ENCODE measurements around the gene PLK3. TPM values are rescaled to one million over a fixed set of nuclear protein-coding genes. Genes with fewer than 3 reads are reported as not detected.

PLK3 gene
- total and polyA plus RNA-seq, 10 of the 15 experiments (the other 5 are each of a cell fraction or from before 2014, with no cell fraction given), result 1.5 to 23.2 (median 12.1) TPM

DNA sequence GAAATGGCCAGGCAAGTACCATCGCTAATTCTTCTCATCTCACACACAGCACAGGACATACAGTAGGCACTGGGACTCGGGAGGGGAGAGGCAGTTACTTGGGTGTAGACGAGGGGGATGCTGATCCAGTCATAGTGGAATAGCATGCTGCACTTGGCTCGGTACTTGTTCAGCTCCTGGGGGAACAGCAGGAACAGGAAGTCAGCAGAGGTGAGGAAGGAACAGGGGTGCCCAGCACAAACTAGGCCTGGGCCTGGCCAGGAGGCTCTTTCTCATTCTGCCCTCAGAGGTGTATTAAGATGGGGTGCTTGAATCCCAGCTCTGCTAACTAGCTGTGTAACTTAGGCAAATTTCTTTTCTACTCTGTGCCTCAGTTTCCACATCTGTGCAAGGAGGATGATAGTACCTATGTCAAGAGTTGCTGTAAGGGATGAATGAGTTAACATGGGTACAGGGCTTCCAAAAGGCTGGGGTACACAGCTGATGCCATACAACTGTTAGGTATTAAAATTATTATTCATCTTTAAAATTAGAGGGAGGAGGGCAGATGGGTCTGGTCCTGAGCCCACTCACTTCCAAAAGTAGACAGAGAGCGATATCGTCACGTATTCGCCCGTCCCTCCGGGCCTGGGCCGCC, 14.6 kb upstream of the PLK3 start (continued):
- TF ChIP-seq ZBTB40 (IDR thresholded peaks at IDR 0.05; ENCODE audit: borderline replicate concordance), result no peak

DNA sequence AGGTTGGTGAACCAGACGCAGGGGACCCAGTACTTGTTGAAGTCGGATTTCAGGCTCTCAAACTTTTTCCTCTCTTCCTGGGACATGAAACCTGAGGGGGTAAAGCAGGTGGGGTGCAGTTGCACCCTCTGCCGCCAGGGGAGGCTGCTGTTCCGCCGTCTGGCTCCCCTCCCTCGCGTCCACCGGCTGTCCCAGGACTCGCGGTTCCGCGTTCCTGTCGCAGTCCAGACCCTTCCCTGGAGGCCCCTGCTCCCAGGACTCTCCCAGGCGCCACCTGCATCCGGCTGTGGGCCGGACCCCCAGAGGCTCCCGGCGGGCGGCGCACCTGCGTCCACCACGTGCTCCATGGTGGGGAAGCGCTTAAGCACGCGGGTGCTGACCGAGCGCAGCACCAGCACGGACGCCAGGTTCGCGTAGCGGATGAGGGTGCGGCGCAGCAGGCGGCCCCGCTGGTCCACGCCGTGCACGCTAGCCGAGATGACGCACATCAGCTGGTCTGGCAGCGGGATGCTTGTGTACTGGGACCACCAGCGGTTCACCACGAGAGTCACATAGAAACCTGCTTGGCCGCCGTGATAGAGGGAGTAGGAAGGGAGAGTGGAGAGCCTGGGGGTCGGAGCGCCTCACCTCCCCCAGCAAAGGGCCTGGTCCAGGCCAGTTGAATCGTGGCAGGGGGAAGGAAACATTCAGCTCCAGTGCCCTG, 13.9 kb upstream of the PLK3 start:
- Histone ChIP-seq H3K9me3 (replicated peaks; ENCODE audit: control insufficient read depth, insufficient read depth, low read length) (no peaks in the 10 kb centered on the region), H3K4me2 (ENCODE audit: control insufficient read depth, insufficient read depth) (peak overlapping the region; percentile 90), H3K79me2 (ENCODE audit: control insufficient read depth, insufficient read depth, low read length) (no peaks in the 10 kb centered on the region; the same call in 1 of the 2 replicates), H3K27ac (ENCODE audit: control insufficient read depth, insufficient read depth) (no peak overlapping the region), H3K27me3 (replicated peaks in 1 of 2; ENCODE audit: control insufficient read depth in 2 of 2, insufficient read depth in 2 of 2, low read length in 1 of 2) (no peaks in the 10 kb centered on the region), H3K36me3 (ENCODE audit: control insufficient read depth in 2 of 2, insufficient read depth in 2 of 2, low read length in 1 of 2) (peaks cover 0 to 8% of the 10 kb centered on the region in 2 experiments; a peak in 2 of 4 replicates), H2AFZ (ENCODE audit: control insufficient read depth, low read depth, low read length) (peak overlapping the region; percentile 95), H3K4me1 (ENCODE audit: control insufficient read depth, insufficient read depth, low read length) (peaks cover 30% of the 10 kb centered on the region), H3K4me3 (peak overlapping the region; percentile 46; the same call in 1 of the 2 replicates), H4K20me1 (ENCODE audit: control insufficient read depth, insufficient read depth) (no peaks in the 10 kb centered on the region; the same call in 1 of the 2 replicates), H3K9ac (ENCODE audit: control insufficient read depth, insufficient read depth, low read length) (peak overlapping the region; percentile 41; the same call in 1 of the 2 replicates)
- CTCF ChIA-PET, result interaction anchor here (0.6 to 5.2 kb wide), 21 partner anchors 10 to 707 kb away, joined by 3 to 40 read pairs (median 4); partner anchors contain the start of genes HECTD3, PLK3, RNU5D-1 and RPS8
- no TSS peak for BruUV-seq (replicated peaks)
- DNase-seq (ENCODE audit: low read depth, low spot score), result no peak
- FAIRE-seq, result no peak
- in situ Hi-C loops (cut with MboI), result no loop called here
- ATAC-seq, result peak; percentile 70
- intact Hi-C loops (cut with micrococcal nuclease; ENCODE audit: unreplicated experiment), result no loop called here
- RAD21 ChIA-PET (ENCODE audit: unreplicated experiment), result interaction anchor here (0.7 to 1.4 kb wide), 3 partner anchors 14 to 55 kb away, joined by 4 to 7 read pairs (median 4); partner anchors contain the start of genes PLK3 and RNU5D-1
- POLR2A ChIA-PET, result interaction anchor here (0.7 to 3.0 kb wide), 4 partner anchors 11 to 804 kb away, joined by 3 to 29 read pairs (median 8); partner anchors contain the start of gene RPS8
- SMC1A ChIA-PET (ENCODE audit: uncharacterized antibody, unreplicated experiment), result interaction anchor here (0.7 to 2.5 kb wide), 5 partner anchors 11 to 514 kb away, joined by 3 to 12 read pairs (median 4); partner anchors contain the start of genes HECTD3, RPS8 and UROD
- 3% methylated on average over 49 of the region's 49 CpGs for WGBS (ENCODE audit: insufficient coverage, insufficient replicate concordance, low lambda C conversion rate, missing lambda C conversion rate)
- TF ChIP-seq, protein P1, sequence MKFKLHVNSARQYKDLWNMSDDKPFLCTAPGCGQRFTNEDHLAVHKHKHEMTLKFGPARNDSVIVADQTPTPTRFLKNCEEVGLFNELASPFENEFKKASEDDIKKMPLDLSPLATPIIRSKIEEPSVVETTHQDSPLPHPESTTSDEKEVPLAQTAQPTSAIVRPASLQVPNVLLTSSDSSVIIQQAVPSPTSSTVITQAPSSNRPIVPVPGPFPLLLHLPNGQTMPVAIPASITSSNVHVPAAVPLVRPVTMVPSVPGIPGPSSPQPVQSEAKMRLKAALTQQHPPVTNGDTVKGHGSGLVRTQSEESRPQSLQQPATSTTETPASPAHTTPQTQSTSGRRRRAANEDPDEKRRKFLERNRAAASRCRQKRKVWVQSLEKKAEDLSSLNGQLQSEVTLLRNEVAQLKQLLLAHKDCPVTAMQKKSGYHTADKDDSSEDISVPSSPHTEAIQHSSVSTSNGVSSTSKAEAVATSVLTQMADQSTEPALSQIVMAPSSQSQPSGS (IDR thresholded peaks at IDR 0.05; ENCODE audit: low read length), result no peak
- TF ChIP-seq HDAC2 (IDR thresholded peaks at IDR 0.05) (no peak), YY1 (IDR thresholded peaks at IDR 0.05; ENCODE audit: low read depth, low read length) (no peak), MXI1 (IDR thresholded peaks at IDR 0.05; ENCODE audit: low read depth, low read length) (peak; percentile 74), SREBF2 (IDR thresholded peaks at IDR 0.05; ENCODE audit: low read length) (no peak), IKZF1 (conservative IDR thresholded peaks at IDR 0.05) (peak; percentile 89), ZNF687 (IDR thresholded peaks at IDR 0.05) (peak; percentile 95), CBX5 (IDR thresholded peaks at IDR 0.05; ENCODE audit: low read depth) (no peak), ATF7 (IDR thresholded peaks at IDR 0.05; ENCODE audit: low read depth) (no peak)

All from GM12878 (cell line).